B cell (primary cell): ENCODE measurements around the gene TIFAB. TPM values are rescaled to one million over a fixed set of nuclear protein-coding genes. Genes with fewer than 3 reads are reported as not detected.

Experiments used
- ATAC-seq: fragments of 200-7000 bp; cut with Tn5 transposase; one replicate; pipeline ENCODE4 v1.10.0; 2021; ENCODE audit warnings: low read depth, mild to moderate bottlenecking, moderate number of reproducible peaks, moderate library complexity
- CTCF ChIA-PET: fragments of 350-600 bp; sonication (Branson Sonifier 250); formaldehyde crosslinking; loops from one replicate; lab custom pipeline; 2021; ENCODE audit warnings: antibody characterized with exemption, inconsistent platforms; lab: Charles Lee
- POLR2A ChIA-PET: fragments of 350-600 bp; sonication (Branson Sonifier 250); formaldehyde crosslinking; loops from one replicate; lab custom pipeline; 2021; ENCODE audit warnings: antibody characterized with exemption; lab: Charles Lee
- DNase-seq: peaks from one replicate; pipeline ENCODE4 v3.0.0; 2013
- H2AFZ ChIP-seq: 2 replicates; pipeline ENCODE4 v1.6.1; 2012; ENCODE audit warnings: mild to moderate bottlenecking, low read depth, low read length; ENCODE audit not compliant: insufficient read depth, poor library complexity, severe bottlenecking
- H3K27ac ChIP-seq, 2 donors: 1 replicate in 1 of 2; 2 replicates in 1 of 2; pipeline ENCODE4 v1.5.1; 2012 to 2013; ENCODE audit warnings: low read length in 2 of 2, mild to moderate bottlenecking in 2 of 2, moderate library complexity in 1 of 2
- H3K27me3 ChIP-seq, 4 experiments: fragments of 200-600 bp in 1 of 4; sonication (generic) in 1 of 4; replicated peaks in 1 of 4; 1 replicate in 2 of 4; 2 replicates in 2 of 4; pipeline versions ENCODE4 v1.6.1 to v1.7.0; 2013 to 2016; ENCODE audit warnings: low read length in 3 of 4, mild to moderate bottlenecking in 2 of 4, mixed read lengths in 1 of 4, moderate library complexity in 1 of 4; ENCODE audit not compliant: insufficient read depth in 4 of 4, control insufficient read depth in 3 of 4; ENCODE audit errors: control extremely low read depth in 1 of 4
- H3K36me3 ChIP-seq, 2 experiments: replicated peaks in 1 of 2; 1 replicate in 1 of 2; 2 replicates in 1 of 2; pipeline versions ENCODE4 v1.6.1 to v1.7.1; 2013; ENCODE audit warnings: low read length in 1 of 2; ENCODE audit not compliant: insufficient read depth in 2 of 2, control insufficient read depth in 1 of 2; ENCODE audit errors: control extremely low read depth in 1 of 2, extremely low read depth in 1 of 2
- H3K4me1 ChIP-seq, 2 donors: fragments of 200-600 bp in 1 of 2; sonication (generic) in 1 of 2; 1 replicate in 1 of 2; 2 replicates in 1 of 2; pipeline versions ENCODE4 v1.5.1 to v1.6.1; 2013 to 2017; ENCODE audit warnings: low read length in 2 of 2; ENCODE audit not compliant: control insufficient read depth in 2 of 2, insufficient read depth in 2 of 2
- H3K4me2 ChIP-seq: replicated peaks from 2 replicates; pipeline ENCODE3; 2012; ENCODE audit warnings: mild to moderate bottlenecking, low read depth, low read length; ENCODE audit not compliant: poor library complexity, severe bottlenecking
- H3K4me3 ChIP-seq, 5 experiments: fragments of 200-600 bp in 1 of 5; sonication (generic) in 1 of 5; 1 replicate in 3 of 5; 2 replicates in 2 of 5; pipeline versions ENCODE4 v1.5.1 to v1.7.0; 2011 to 2016; ENCODE audit warnings: low read length in 4 of 5, mild to moderate bottlenecking in 4 of 5, low read depth in 2 of 5, control low read depth in 1 of 5, moderate library complexity in 1 of 5; ENCODE audit not compliant: insufficient read depth in 1 of 5; ENCODE audit errors: control extremely low read depth in 1 of 5, extremely low read depth in 1 of 5
- H3K79me2 ChIP-seq: fragments of 200-600 bp; sonication (generic); one replicate; pipeline ENCODE4 v1.6.0; 2016; ENCODE audit warnings: low read length; ENCODE audit not compliant: control insufficient read depth, insufficient read depth
- H3K9ac ChIP-seq: fragments of 200-600 bp; sonication (generic); 2 replicates; pipeline ENCODE4 v1.6.1; 2017; ENCODE audit warnings: mild to moderate bottlenecking, low read length, moderate library complexity
- H3K9me3 ChIP-seq, 3 donors: one replicate each; pipeline versions ENCODE4 v1.6.1 to v1.7.1; 2013; ENCODE audit warnings: low read length in 2 of 3; ENCODE audit not compliant: control insufficient read depth in 2 of 3, insufficient read depth in 1 of 3; ENCODE audit errors: control extremely low read depth in 1 of 3
- H4K20me1 ChIP-seq: 2 replicates; pipeline ENCODE4 v1.6.0; 2012; ENCODE audit warnings: mild to moderate bottlenecking, low read length; ENCODE audit not compliant: insufficient read depth, control insufficient read depth, poor library complexity, severe bottlenecking
- H3K27ac Mint-ChIP-seq: one replicate; pipeline ENCODE4 v1.8.0; 2021; ENCODE audit warnings: mixed read lengths
- H3K27me3 Mint-ChIP-seq: one replicate; pipeline ENCODE4 v1.8.0; 2021; ENCODE audit warnings: mixed read lengths
- H3K4me1 Mint-ChIP-seq: one replicate; pipeline ENCODE4 v1.8.0; 2021; ENCODE audit warnings: mixed read lengths
- H3K4me3 Mint-ChIP-seq: one replicate; pipeline ENCODE4 v1.8.0; 2021; ENCODE audit warnings: mixed read lengths
- H3K9me3 Mint-ChIP-seq: one replicate; pipeline ENCODE4 v1.8.0; 2022; ENCODE audit warnings: mixed read lengths; ENCODE audit not compliant: insufficient read depth
- CTCF ChIP-seq: fragments of 200-600 bp; IDR thresholded peaks from one replicate; pipeline ENCODE4 v1.8.0; 2022; ENCODE audit warnings: antibody characterized with exemption, mild to moderate bottlenecking
- EZH2 ChIP-seq: IDR thresholded peaks from 2 replicates; pipeline ENCODE4 v1.6.1; 2012; ENCODE audit warnings: borderline replicate concordance, low read depth, mild to moderate bottlenecking, moderate library complexity, low read length; ENCODE audit not compliant: insufficient read depth, poor library complexity, severe bottlenecking
- WGBS: methylation state at CpG from one replicate; pipeline ENCODE4 v1.1.5; 2013; ENCODE audit warnings: missing lambda C conversion rate; ENCODE audit not compliant: insufficient coverage; 5-methylcytosine and 5-hydroxymethylcytosine counted together
- intact Hi-C: fragments of 100-400 bp; cut with micrococcal nuclease; formaldehyde crosslinking; loops from one replicate; pipeline ENCODE4 v1.10.0; 2022
- polyA plus RNA-seq: library from polyadenylated mRNA; depleted of rRNA; stranded (reverse); fragments of >200 nt; gene quantifications from 2 replicates; pipeline ENCODE4 v1.2.3, GENCODE V29; 2012
- total RNA-seq, 2 donors: library from RNA; stranded (reverse); fragments of 120-200 nt in 1 of 2; gene quantifications; 1 replicate in 1 of 2; 2 replicates in 1 of 2; pipeline versions ENCODE4 v1.2.3 to v1.2.4, GENCODE V29; 2013 to 2022

TIFAB gene
- total and polyA plus RNA-seq, 2 donors (not counting 1 experiment from before 2014, with no cell fraction given): not detected

DNA sequence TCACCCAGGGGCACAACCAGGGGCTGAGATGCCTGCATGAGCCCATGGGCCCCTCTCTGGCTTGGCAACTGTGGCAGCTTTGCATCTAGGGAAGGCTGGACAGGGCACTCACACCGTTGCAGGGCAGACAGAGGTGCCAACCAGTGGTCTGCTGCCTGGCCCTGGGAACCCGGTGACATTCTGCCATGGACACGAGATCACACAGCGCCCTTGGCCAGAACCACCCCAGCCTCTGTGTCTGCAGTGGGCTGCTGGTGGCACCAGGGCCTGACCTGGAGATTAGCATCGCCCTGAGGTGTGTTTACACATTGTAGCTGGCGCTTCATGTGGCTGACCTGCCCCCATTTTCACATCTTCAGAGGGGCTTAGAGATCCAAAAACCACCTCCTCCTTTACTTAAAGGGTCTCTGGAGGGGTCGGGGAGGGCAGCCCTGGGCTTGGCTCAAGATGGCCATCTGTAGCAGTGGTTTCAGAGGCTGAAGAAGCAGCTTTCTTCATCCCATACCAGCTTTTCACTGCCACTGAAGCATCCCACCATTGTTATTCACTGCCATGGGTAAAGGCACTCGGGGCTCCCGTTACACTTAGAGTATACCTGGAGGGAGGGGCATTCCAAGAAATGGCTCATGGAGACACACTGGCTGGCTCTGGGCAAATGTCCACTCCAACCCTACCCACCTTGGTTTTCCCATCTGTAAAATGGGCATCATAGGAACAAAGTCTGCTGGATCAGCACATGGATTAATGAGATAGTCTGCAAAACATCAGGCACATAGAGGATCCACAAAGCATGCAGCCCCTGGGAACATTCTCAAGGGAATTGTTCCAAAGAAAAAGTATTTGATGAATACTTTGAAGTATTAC lies 16.5 kb downstream of the TIFAB start:
- H3K9me3 Mint-ChIP-seq: no peaks in the 10 kb centered on the region
- ATAC-seq: no peak
- no peak overlapping the region for H3K27ac ChIP-seq
- no peak overlapping the region for H2AFZ ChIP-seq
- no peak for DNase-seq
- peaks cover 20% of the 10 kb centered on the region for H3K4me1 Mint-ChIP-seq
- peaks cover 14 to 24% of the 10 kb centered on the region in 2 donors for H3K4me1 ChIP-seq
- H3K4me2 ChIP-seq: no peak overlapping the region
- peaks cover 4% of the 10 kb centered on the region for H3K27me3 Mint-ChIP-seq
- H3K9me3 ChIP-seq: no peaks in the 10 kb centered on the region
- intact Hi-C loops: no loop called here
- no peak for TF ChIP-seq EZH2
- TF ChIP-seq CTCF: no peak
- no peaks in the 10 kb centered on the region for H4K20me1 ChIP-seq
- H3K36me3 ChIP-seq: no peaks in the 10 kb centered on the region
- CTCF ChIA-PET: interaction anchor here (1.4 kb wide), 1 partner anchor 9 kb away, joined by 4 read pairs; no protein-coding TSS in a partner anchor
- WGBS: 93% methylated on average over 6 of the region's 9 CpGs
- no peak overlapping the region for H3K4me3 ChIP-seq
- H3K79me2 ChIP-seq: no peaks in the 10 kb centered on the region
- no peak overlapping the region for H3K4me3 Mint-ChIP-seq
- POLR2A ChIA-PET: no interaction called here
- H3K27me3 ChIP-seq: peaks cover 0 to 9% (median 2%) of the 10 kb centered on the region in 4 experiments
- no peak overlapping the region for H3K27ac Mint-ChIP-seq
- no peak overlapping the region for H3K9ac ChIP-seq
